Mesenchymal stem cell (in vitro differentiated cells and primary cell): ENCODE results near the gene CCDC28A.

ENCODE experiments used
- DNase-seq: peaks from one replicate; pipeline ENCODE4 v3.0.0-alpha.2; 2013
- H2AFZ ChIP-seq: one replicate; pipeline ENCODE4 v1.6.1; 2013; ENCODE audit warnings: low read depth, mild to moderate bottlenecking, control low read depth, inconsistent platforms, low read length, moderate library complexity
- H2AK5ac ChIP-seq: 2 replicates; pipeline ENCODE4 v1.6.1; 2013; ENCODE audit warnings: low read length, moderate library complexity, mild to moderate bottlenecking, inconsistent platforms; ENCODE audit not compliant: severe bottlenecking
- H2BK120ac ChIP-seq: one replicate; pipeline ENCODE4 v1.6.1; 2013; ENCODE audit warnings: low read depth, mild to moderate bottlenecking, inconsistent platforms, low read length, moderate library complexity
- H2BK12ac ChIP-seq, 2 experiments: one replicate each; pipeline ENCODE4 v1.6.1; 2013; ENCODE audit warnings: inconsistent platforms in 2 of 2, low read length in 2 of 2, mild to moderate bottlenecking in 2 of 2, moderate library complexity in 2 of 2, control low read depth in 1 of 2
- H2BK15ac ChIP-seq: one replicate; pipeline ENCODE4 v1.6.1; 2013; ENCODE audit warnings: mild to moderate bottlenecking, low read depth, inconsistent platforms; ENCODE audit not compliant: poor library complexity, severe bottlenecking
- H2BK5ac ChIP-seq: 2 replicates; pipeline ENCODE4 v1.6.1; 2013; ENCODE audit warnings: low read depth, mild to moderate bottlenecking, low read length, control low read depth, inconsistent platforms; ENCODE audit not compliant: poor library complexity, severe bottlenecking
- H3K14ac ChIP-seq, 2 experiments: one replicate each; pipeline ENCODE4 v1.6.1; 2013; ENCODE audit warnings: inconsistent platforms in 2 of 2, low read length in 2 of 2, control low read depth in 1 of 2, mild to moderate bottlenecking in 1 of 2, moderate library complexity in 1 of 2
- H3K18ac ChIP-seq, 2 experiments: one replicate each; pipeline ENCODE4 v1.6.1; 2013; ENCODE audit warnings: inconsistent platforms in 2 of 2, low read length in 2 of 2, control low read depth in 1 of 2, low read depth in 1 of 2, mild to moderate bottlenecking in 1 of 2
- H3K23ac ChIP-seq, 2 experiments: one replicate each; pipeline ENCODE4 v1.6.1; 2013; ENCODE audit warnings: inconsistent platforms in 2 of 2, low read length in 2 of 2, mild to moderate bottlenecking in 2 of 2, moderate library complexity in 2 of 2, control low read depth in 1 of 2
- H3K27ac ChIP-seq: 2 replicates; pipeline ENCODE4 v1.5.1; 2013; ENCODE audit warnings: mild to moderate bottlenecking, moderate library complexity, low read length, control low read depth, inconsistent platforms; ENCODE audit not compliant: poor library complexity, severe bottlenecking
- H3K27me3 ChIP-seq, 2 experiments: 2 replicates each; pipeline versions ENCODE4 v1.6.1 to v1.7.0; 2013; ENCODE audit warnings: low read length in 2 of 2, mild to moderate bottlenecking in 2 of 2, moderate library complexity in 2 of 2, control low read depth in 1 of 2, inconsistent platforms in 1 of 2; ENCODE audit not compliant: control insufficient read depth in 1 of 2, insufficient read depth in 1 of 2
- H3K36me3 ChIP-seq, 2 experiments: 2 replicates each; pipeline versions ENCODE4 v1.6.1 to v1.7.0; 2013; ENCODE audit warnings: low read length in 2 of 2, control low read depth in 1 of 2, inconsistent platforms in 1 of 2, low read depth in 1 of 2, mild to moderate bottlenecking in 1 of 2; ENCODE audit not compliant: insufficient read depth in 2 of 2, control insufficient read depth in 1 of 2
- H3K4ac ChIP-seq, 2 experiments: one replicate each; pipeline ENCODE4 v1.6.1; 2013; ENCODE audit warnings: inconsistent platforms in 2 of 2, low read length in 2 of 2, mild to moderate bottlenecking in 2 of 2, moderate library complexity in 2 of 2, control low read depth in 1 of 2, low read depth in 1 of 2
- H3K4me1 ChIP-seq: 2 replicates; pipeline ENCODE4 v1.6.1; 2013; ENCODE audit warnings: low read depth, low read length, control low read depth; ENCODE audit not compliant: control insufficient read depth, insufficient read depth
- H3K4me2 ChIP-seq: 2 replicates; pipeline ENCODE4 v1.6.1; 2013; ENCODE audit warnings: low read length, mild to moderate bottlenecking, inconsistent platforms; ENCODE audit not compliant: poor library complexity, severe bottlenecking
- H3K4me3 ChIP-seq, 2 experiments: 2 replicates each; pipeline versions ENCODE4 v1.5.1 to v1.7.0; 2013; ENCODE audit warnings: low read length in 2 of 2, mild to moderate bottlenecking in 2 of 2, control low read depth in 1 of 2, low read depth in 1 of 2; ENCODE audit not compliant: insufficient read depth in 1 of 2
- H3K79me1 ChIP-seq: replicated peaks from 2 replicates; pipeline ENCODE4 v1.6.1; 2013; ENCODE audit warnings: mild to moderate bottlenecking, control low read depth, low read length, inconsistent platforms; ENCODE audit not compliant: poor library complexity, severe bottlenecking
- H3K9ac ChIP-seq: 2 replicates; pipeline ENCODE4 v1.7.0; 2013; ENCODE audit warnings: mild to moderate bottlenecking, low read length, moderate library complexity
- H3K9me3 ChIP-seq: 2 replicates; pipeline ENCODE4 v1.7.0; 2013; ENCODE audit warnings: mild to moderate bottlenecking, low read length; ENCODE audit not compliant: control insufficient read depth
- H4K8ac ChIP-seq: one replicate; pipeline ENCODE4 v1.6.1; 2013; ENCODE audit warnings: inconsistent platforms, mild to moderate bottlenecking, low read length, moderate library complexity
- H4K91ac ChIP-seq: one replicate; pipeline ENCODE4 v1.6.1; 2013; ENCODE audit warnings: mild to moderate bottlenecking, low read length, inconsistent platforms
- WGBS: methylation state at CpG from one replicate; pipeline ENCODE4 v1.1.7; 2013; ENCODE audit warnings: mixed read lengths; 5-methylcytosine and 5-hydroxymethylcytosine counted together

Gene CCDC28A

DNA sequence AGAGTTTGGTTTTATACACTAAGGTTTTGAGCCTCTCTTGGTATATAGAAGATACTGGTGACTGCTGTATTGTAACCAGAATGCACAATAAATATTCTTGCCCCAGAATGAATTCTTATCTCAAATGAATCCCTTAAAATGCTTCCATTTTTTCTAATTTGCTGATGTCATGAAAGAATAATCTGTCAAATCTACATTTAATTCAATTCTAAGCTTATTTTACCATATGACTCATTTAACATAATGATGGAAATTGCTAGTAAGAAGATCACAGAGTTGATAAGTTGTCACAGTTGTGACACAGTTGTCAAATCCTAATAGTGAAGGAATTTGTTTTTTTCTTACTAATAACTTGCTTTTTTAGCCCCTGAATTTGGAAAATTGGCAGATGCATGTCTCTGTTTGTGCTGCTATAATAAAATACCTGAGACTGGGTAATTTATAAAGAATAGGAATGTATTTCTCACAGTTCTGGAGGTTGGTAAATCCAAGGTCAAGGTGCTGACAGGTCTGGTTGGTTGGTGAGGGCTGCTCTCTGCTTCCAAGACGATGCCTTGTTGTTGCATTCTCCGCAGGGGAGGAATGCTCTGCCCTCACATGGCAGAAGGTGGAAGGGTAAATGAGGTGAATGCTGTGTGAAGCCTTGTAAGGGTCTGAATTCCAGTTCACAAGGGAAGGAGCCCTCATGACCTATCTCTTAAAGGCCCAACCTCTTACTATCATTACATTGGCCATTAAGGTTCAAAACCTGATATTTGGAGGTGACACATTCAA is 27.0 kb downstream of the CCDC28A start:
- Histone ChIP-seq H3K14ac (no peak overlapping the region), H3K27ac (no peak overlapping the region), H3K4me1 (peaks cover 3% of the 10 kb centered on the region), H3K23ac (no peak overlapping the region), H3K27me3 (peaks cover 0 to 7% of the 10 kb centered on the region in 2 experiments), H3K36me3 (peaks cover 0 to 2% of the 10 kb centered on the region in 2 experiments), H3K9me3 (no peaks in the 10 kb centered on the region), H2AFZ (no peak overlapping the region), H3K18ac (no peak overlapping the region), H4K91ac (no peak overlapping the region), H4K8ac (peak overlapping the region; percentile 27), H3K4me3 (no peak overlapping the region), H2BK12ac (no peak overlapping the region), H3K4ac (no peak overlapping the region), H3K4me2 (no peak overlapping the region), H2BK120ac (no peak overlapping the region), H2AK5ac (no peak overlapping the region), H2BK5ac (no peak overlapping the region), H3K9ac (no peak overlapping the region), H2BK15ac (no peak overlapping the region), H3K79me1 (no peaks in the 10 kb centered on the region)
- DNase-seq: no peak
- 20% methylated on average over 1 of the region's 2 CpGs for WGBS

- H3K4me2 ChIP-seq: no peak overlapping the region
- no peak overlapping the region for H2BK120ac ChIP-seq
- WGBS: 100% methylated on average over 2 of the region's 2 CpGs
- H3K9me3 ChIP-seq: no peaks in the 10 kb centered on the region
- no peak overlapping the region for H3K14ac ChIP-seq
- H3K36me3 ChIP-seq: no peaks in the 10 kb centered on the region
- H3K4me3 ChIP-seq: no peak overlapping the region
- H3K27me3 ChIP-seq: no peaks in the 10 kb centered on the region
- DNase-seq: no peak
- no peak overlapping the region for H4K8ac ChIP-seq
- H2BK5ac ChIP-seq: no peak overlapping the region
- H2BK15ac ChIP-seq: no peak overlapping the region
- no peak overlapping the region for H2BK12ac ChIP-seq
- H2AK5ac ChIP-seq: no peak overlapping the region
- no peaks in the 10 kb centered on the region for H3K79me1 ChIP-seq
- H3K23ac ChIP-seq: no peak overlapping the region
- no peaks in the 10 kb centered on the region for H3K4me1 ChIP-seq
- H4K91ac ChIP-seq: no peak overlapping the region
- H3K27ac ChIP-seq: no peak overlapping the region
- H3K9ac ChIP-seq: peak overlapping the region; percentile 61
- H2AFZ ChIP-seq: no peak overlapping the region
- no peak overlapping the region for H3K18ac ChIP-seq
- H3K4ac ChIP-seq: no peak overlapping the region
These were observed 29.8 kb downstream of the CCDC28A start for GRCh38 chr6:138803331-138803730.

- no peaks in the 10 kb centered on the region for H3K27me3 ChIP-seq
- no peak overlapping the region for H3K4me2 ChIP-seq
- no peak overlapping the region for H2BK12ac ChIP-seq
- no peak for DNase-seq
- H3K4me1 ChIP-seq: no peaks in the 10 kb centered on the region
- no peaks in the 10 kb centered on the region for H3K36me3 ChIP-seq
- H3K14ac ChIP-seq: no peak overlapping the region
- no peak overlapping the region for H2BK5ac ChIP-seq
- H3K27ac ChIP-seq: no peak overlapping the region
- no peaks in the 10 kb centered on the region for H3K9me3 ChIP-seq
- no peak overlapping the region for H2BK120ac ChIP-seq
- H3K23ac ChIP-seq: no peak overlapping the region
- no peak overlapping the region for H3K4me3 ChIP-seq
- peak overlapping the region; percentile 61 for H3K9ac ChIP-seq
- H3K18ac ChIP-seq: no peak overlapping the region
- H4K91ac ChIP-seq: no peak overlapping the region
- no peak overlapping the region for H2BK15ac ChIP-seq
- no peak overlapping the region for H2AFZ ChIP-seq
- no peak overlapping the region for H2AK5ac ChIP-seq
- WGBS: no CpG with 5 or more reads among the region's 4 CpGs
- no peaks in the 10 kb centered on the region for H3K79me1 ChIP-seq
- no peak overlapping the region for H4K8ac ChIP-seq
- H3K4ac ChIP-seq: no peak overlapping the region
These were observed 30.3 kb downstream of the CCDC28A start for GRCh38 chr6:138803861-138804260.

DNA sequence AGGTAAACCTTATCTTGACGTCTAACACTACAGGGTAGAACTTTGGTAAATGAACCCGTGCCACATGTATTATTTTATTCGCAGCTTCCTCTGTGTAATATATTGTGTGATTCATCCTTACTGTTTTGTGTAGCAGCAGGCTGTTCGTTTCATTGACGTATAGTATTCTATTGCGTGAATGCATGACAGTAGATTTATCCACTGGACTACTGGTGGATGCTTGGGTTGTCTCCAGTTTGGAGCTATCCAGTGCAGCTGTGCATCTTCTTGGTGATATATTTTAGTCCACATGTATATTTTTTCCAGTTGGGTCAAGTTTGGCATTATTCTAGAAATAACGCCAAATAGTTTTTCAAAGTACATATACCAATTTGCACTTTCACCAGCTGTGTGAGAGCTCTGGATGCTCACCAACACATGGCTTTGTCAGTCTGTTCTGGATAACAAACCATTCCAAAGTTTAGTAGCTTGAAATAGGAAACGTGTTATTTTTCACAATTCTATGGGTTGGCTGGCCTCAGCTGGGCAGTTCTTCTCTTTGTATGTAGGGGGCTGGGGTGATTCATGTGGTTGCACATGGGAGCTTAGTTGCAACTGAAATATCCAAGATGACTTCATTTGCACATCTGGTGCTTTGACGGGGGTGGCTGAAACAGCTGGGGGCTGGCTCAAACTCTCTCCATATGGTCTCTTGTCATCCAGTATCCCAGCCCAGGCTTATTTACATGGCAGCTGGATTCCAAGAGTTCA is 31.6 kb downstream of the CCDC28A start:
- H2BK120ac ChIP-seq: no peak overlapping the region
- H3K4me3 ChIP-seq: no peak overlapping the region
- no peak overlapping the region for H3K27ac ChIP-seq
- no peaks in the 10 kb centered on the region for H3K9me3 ChIP-seq
- H2BK12ac ChIP-seq: no peak overlapping the region
- no peak overlapping the region for H4K91ac ChIP-seq
- H2BK15ac ChIP-seq: no peak overlapping the region
- no peak overlapping the region for H2AK5ac ChIP-seq
- H3K14ac ChIP-seq: no peak overlapping the region
- WGBS: 87% methylated on average over 8 of the region's 9 CpGs
- no peaks in the 10 kb centered on the region for H3K27me3 ChIP-seq
- no peak overlapping the region for H3K18ac ChIP-seq
- H4K8ac ChIP-seq: no peak overlapping the region
- no peak overlapping the region for H3K9ac ChIP-seq
- H3K36me3 ChIP-seq: no peaks in the 10 kb centered on the region
- H2BK5ac ChIP-seq: no peak overlapping the region
- no peaks in the 10 kb centered on the region for H3K4me1 ChIP-seq
- no peak overlapping the region for H3K4me2 ChIP-seq
- no peak overlapping the region for H2AFZ ChIP-seq
- no peaks in the 10 kb centered on the region for H3K79me1 ChIP-seq
- peak; percentile 38 for DNase-seq
- no peak overlapping the region for H3K4ac ChIP-seq
- H3K23ac ChIP-seq: no peak overlapping the region
